B cell (primary cell): ENCODE measurements around the gene UNC5C.

Experiments used
- CTCF ChIP-seq: fragments of 200-600 bp; IDR thresholded peaks from one replicate; pipeline ENCODE4 v1.8.0; 2022; ENCODE audit warnings: antibody characterized with exemption, mild to moderate bottlenecking
- EZH2 ChIP-seq: IDR thresholded peaks from 2 replicates; pipeline ENCODE4 v1.6.1; 2012; ENCODE audit warnings: borderline replicate concordance, low read depth, mild to moderate bottlenecking, moderate library complexity, low read length; ENCODE audit not compliant: insufficient read depth, poor library complexity, severe bottlenecking

DNA sequence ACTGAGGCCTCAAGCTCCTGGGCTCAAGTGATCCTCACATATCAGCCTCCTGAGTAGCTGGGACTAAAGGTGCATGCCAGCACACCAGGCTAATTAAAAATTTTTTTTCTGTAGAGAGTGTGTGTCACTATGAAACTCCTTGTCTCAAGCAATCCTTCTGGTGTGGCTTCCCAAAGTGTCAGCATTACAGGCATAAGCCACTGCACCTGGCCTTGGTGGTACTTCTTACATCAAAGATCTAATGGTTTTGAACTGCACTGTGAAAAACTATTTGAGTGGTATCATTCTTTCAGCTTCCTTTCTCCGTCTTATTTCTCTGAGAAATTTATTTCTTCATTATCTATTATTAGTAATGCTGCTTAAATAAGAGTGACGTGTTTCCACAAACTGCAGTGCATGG is 98.5 kb downstream of the UNC5C start:
- TF ChIP-seq EZH2 (no peak), CTCF (no peak)
